GM19372 (cell line): Measurements from ENCODE around the gene CARMIL1.

Source experiments
- ATAC-seq: cut with Tn5 transposase; IDR thresholded peaks from one replicate; pipeline ENCODE4 v1.9.1; 2021; ENCODE audit warnings: mild to moderate bottlenecking, low read depth, moderate library complexity; ENCODE audit not compliant: unreplicated experiment

The CARMIL1 gene

GRCh38 chr6:25628471-25629197, 349.5 kb downstream of the CARMIL1 start:
- no peak for ATAC-seq

DNA sequence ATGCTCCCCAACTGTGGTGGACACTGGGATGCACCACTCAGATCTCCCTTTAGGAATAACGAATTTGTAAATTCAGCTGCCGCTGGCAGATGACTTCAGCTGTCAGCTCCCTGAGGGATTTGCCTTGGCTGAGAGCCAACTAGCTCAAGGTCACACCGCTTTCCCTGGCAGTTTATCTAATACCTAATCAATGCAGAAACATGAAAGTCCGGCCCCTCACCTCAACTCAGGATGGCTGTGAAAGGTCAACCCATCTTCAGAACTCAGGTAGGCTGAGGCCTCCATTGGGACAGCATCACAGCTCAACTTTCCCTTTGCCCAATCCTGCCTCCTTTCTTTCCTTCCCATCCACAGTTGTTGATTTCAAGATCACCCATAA, 350.0 kb downstream of the CARMIL1 start:
- ATAC-seq = no peak

DNA sequence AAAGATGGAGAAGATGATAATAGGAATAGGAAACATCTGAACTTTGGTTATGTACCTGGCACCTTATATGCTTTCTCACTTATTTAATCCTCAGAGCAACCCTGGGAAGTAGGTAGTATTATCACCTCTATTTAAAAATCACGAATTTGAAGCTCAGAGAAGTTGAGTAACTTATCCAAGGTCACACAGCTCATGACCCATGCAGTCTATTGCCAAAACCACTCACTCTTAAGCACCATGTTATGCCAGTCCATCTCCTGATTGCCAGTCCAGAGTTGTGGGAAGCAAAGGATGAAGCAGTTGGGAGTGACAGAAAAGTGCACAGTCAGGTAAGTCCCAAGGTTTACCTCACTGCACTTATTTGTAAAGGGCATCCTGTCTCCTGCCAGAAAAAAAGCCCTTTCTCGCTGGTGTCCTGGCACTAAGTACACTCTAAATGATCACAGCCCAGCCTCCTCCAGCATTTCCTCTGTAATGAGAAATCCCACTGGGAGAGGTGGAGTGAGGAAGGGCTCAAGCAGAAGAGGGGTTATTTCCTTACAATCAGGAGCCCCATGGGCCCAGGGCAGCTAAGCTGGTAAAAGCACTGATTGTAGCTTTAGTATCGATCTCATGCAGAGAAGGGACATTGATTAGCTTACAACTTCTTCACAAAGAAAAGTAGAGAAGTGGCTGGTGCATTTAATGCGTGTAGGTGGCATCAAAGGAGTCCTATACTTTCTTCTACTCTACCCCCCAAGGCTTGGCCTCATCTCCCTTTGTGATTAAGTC, 351.5 kb downstream of the CARMIL1 start:
- no peak for ATAC-seq

DNA sequence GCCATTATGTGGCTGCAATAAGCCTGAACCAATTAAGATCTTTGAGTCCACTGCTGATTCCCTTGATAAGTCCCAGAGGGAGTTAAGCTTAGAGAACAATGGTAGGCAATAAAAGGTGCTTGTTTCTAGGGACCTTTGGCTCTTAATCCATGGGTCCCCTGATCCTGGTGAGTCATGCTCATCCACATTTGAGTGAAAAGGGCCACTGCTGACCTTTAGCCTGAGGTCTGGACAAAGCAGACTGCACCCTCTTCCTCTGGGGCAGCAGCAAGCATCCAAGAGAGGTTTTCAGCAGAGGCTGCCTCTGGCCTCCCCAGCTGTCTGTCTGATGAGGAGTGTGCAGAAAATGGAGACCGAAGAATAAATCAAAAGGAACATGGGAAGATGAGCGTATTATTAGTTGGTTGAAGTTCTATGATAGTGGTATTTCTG, 356.7 kb downstream of the CARMIL1 start:
- ATAC-seq = no peak

DNA sequence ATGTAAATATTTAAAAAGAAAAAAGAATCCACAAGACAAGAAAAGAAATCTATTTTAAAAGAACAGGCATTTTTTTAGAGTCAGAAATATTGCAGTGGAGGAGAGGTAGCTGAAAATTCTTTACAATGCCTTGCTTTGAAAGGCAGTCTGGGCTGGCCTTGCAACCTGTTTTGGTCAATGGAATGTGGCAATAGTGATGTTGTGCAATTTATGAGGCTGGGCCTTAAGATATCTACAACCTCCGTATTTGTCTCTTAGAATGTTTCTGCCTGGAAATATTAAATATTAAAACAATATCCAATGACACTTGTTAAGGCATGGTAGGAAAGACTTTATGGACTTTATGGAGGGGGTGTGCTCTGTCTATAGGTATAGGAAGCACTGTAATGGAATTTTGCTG, 358.0 kb downstream of the CARMIL1 start:
- no peak for ATAC-seq

DNA sequence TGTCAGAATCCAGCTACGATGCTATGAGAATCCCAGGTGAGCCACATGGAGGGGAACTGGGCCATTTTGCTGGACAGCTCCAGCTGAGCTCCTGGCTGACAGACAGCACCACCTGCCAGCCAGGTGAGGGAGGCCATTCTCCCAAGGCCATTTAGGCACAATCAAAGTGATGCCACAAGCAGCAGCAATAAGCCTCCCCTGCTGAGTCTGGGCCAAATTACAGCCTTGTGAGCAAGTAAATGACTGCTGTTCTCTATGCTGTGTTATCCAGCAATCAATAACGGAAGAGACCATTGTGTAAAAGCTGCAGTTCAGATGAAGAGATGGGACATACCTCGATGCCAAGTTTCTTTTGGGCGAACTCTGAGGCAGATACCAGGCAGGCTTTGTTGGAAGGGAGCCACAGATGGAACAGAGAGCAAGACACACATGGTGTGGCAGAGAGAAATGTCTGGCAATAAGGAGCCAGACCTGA, 358.8 kb downstream of the CARMIL1 start:
- ATAC-seq = no peak

GRCh38 chr6:25639653-25640052, 360.5 kb downstream of the CARMIL1 start:
- ATAC-seq = no peak

DNA sequence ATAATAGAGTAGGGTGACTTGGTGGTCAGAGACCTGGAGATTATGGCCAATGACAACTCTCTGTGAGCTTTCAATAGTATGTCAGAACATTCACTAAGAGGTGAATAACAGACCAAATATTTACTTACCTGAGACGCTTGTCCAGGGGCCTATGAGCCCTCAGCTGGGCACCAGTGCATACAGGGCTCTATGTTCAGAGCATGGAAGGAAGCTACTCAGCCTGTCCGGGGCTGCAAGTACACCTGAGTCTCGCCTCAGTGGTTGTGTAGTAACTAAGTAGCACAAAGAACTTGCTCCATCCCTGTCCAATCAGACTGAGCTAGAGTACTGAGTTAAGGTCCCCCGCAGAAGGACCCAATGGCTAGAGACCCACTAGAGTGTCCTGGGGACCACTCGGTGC, 361.3 kb downstream of the CARMIL1 start:
- no peak for ATAC-seq

DNA sequence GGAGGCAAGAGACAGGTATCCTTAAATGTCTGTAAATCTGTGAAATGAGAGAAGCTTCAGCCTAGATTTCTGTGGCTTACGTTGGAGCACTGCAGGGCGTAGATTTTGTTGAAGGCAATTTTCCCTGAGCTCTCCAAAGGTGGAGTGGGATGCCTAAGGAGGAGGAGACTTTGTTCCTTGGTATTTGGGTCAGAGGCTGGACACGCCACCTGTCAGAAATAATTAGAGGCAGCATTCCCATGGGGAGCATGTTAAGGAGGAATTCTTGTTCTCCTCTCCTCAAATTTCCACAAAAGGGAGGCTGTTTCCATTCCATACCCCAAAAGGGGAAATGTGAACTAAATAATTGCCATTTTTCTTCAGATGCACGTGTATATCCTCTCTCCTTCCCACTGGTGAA, 361.7 kb downstream of the CARMIL1 start:
- no peak for ATAC-seq

DNA sequence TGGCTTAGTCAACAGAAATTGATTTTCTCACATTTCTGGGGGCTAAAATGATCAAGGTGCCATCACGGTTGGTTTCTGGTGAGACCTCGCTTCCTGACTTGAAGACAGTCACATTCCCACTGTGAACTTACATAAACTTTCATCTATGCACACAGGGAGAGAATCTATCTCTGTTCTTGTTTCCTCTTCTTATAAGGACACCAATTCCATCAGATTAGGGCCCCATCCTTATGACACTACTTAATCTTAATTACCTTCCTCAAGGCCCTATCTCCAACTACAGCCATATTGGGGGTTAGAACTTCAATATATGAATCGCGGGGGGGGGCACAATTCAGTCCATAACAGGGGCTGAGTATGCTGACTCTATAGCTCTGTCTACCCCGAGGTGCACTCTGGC, 362.2 kb downstream of the CARMIL1 start:
- no peak for ATAC-seq

- no peak for ATAC-seq
These were observed 362.9 kb downstream of the CARMIL1 start for GRCh38 chr6:25641940-25642666.

- ATAC-seq = no peak
These were observed 363.6 kb downstream of the CARMIL1 start for GRCh38 chr6:25642667-25643328.

DNA sequence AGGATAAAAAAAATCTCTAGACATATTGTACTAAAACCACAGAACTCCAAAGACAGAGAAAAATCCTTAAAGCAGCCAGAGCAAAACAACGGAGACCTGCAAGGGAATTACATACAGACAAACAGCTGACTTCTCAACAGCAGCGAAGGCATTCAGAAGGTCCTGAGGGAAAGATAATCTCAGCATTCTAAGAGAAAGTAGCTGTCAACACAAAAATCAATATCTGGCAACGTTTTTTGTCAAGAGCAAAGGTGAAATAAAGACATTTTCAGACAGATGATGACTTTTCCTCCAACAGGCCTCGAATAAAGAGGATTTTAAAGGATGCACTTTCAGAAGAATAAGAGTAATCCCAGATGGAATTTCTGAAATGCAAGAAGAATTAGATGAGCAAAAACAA, 366.7 kb downstream of the CARMIL1 start:
- no peak for ATAC-seq

GRCh38 chr6:25649611-25650010, 370.4 kb downstream of the CARMIL1 start:
- ATAC-seq = no peak

GRCh38 chr6:25652007-25652515, 372.9 kb downstream of the CARMIL1 start, which contains the start of gene SCGN:
TSS of gene SCGN (plus strand) at chr6:25652215. CDS start at chr6:25652404, 189 bp downstream.
- ATAC-seq = no peak

DNA sequence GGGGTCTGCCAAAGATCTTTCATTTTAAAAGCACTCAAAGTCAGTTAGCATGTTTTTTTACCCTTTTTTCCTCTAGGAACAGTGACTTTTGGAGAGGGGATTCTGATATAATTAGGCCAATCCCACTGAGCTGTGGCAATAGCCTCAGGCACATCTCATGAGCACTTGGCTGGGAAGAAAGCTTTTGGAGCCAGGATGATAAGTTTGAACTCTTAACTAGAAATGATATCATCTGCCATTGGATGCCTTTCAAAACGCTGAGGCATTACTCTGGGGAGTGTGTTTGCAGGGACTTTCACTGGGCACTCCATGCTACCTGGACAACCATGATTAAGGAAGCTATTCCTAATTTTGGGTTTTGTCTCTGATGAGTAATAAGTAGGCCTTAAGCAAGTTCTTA, 376.5 kb downstream of the CARMIL1 start:
- ATAC-seq = no peak

DNA sequence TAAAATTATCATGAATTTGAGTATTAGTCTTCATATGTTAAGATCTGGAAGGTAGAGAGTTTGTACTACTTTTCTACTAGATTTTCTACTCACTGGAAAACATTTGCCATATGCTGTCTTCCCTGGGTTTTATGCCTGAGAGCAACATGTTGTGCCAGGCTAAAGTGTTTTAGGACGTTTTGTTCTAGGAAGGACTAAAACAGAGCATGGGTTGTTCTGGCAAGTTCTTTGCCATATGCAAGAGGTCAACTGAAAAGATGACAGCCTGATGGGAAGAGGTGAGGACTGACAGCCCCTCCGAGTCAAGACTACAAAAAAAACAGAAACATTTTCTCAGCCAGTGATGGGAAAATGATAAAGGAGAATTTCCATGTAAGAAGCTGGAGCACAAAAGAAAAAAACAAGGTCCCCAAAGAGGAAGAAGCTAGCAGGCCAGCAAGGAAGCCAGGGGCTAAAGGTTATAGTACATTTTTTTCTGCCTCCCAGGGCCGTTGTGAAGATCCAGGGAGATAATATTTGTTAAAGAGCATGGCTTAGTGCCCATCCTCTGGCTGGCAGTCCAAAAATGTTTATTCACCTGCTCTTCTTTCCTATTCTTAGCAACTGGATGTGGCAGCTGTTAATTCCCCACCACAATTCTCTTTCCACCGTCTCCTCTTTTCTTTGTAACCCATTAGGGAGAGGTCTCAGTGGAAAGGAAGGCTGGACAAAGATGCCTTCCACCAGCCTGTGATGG, 380.6 kb downstream of the CARMIL1 start:
- ATAC-seq = no peak

DNA sequence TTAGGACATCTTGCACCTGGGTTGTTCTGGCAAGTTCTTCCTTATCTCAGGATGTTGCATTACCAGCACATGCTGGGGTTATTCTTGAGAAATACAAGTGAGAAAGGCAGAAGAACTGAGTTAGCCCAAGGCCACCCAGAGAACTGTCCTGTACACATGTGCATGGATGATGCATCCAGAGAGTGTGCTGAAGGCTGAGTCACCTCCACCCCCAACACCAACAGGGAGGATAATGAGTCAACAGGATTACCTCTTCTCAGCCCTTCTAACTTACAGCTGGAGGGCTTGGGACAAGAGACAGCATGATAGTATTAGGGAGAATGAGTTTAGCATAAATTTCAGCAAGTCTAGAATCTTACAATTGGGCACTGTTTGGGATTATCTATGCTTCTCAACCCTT, 381.3 kb downstream of the CARMIL1 start:
- no peak for ATAC-seq

GRCh38 chr6:25661129-25661779, 382.1 kb downstream of the CARMIL1 start:
- no peak for ATAC-seq
